Head of caudate nucleus (tissue), 42 donors: ENCODE results near the gene SLC25A11.

Experiments
- DNase-seq, 42 donors: peaks; one replicate each; pipeline versions ENCODE4 v3.0.0 to v3.0.0-alpha.2; 2020 to 2021; ENCODE audit warnings: mixed read lengths in 7 of 42
- intact Hi-C: fragments of 100-400 bp; cut with DNase I; formaldehyde crosslinking; loops from one replicate; pipeline ENCODE4 v1.15.0; 2022

The SLC25A11 gene

GRCh38 chr17:4901648-4902344 lies 38.0 kb downstream of the SLC25A11 start:
- intact Hi-C loops: loop anchor here (10.0 kb wide), 1 partner anchor 163 kb away; no protein-coding TSS in a partner anchor
- peak in 27 of 42 donors; percentile 27 to 71 (median 48) for DNase-seq

- intact Hi-C loops: loop anchor here (10.0 kb wide), 1 partner anchor 164 kb away; no protein-coding TSS in a partner anchor
- DNase-seq: peak in 1 of 42 donors; percentile 15
These were observed 38.7 kb downstream of the SLC25A11 start for GRCh38 chr17:4901108-4901647.

- DNase-seq: peak in 1 of 42 donors; percentile 29
- intact Hi-C loops: loop anchor here (10.0 kb wide), 1 partner anchor 164 kb away; no protein-coding TSS in a partner anchor
These were observed 39.4 kb downstream of the SLC25A11 start for GRCh38 chr17:4900231-4901107.

- peak; percentile 62 to 96 (median 86) for DNase-seq
- intact Hi-C loops: loop anchor here (10.0 kb wide), 1 partner anchor 165 kb away; no protein-coding TSS in a partner anchor
These were observed 40.3 kb downstream of the SLC25A11 start, which contains the start of gene C17orf107 for GRCh38 chr17:4899341-4900230. Gene C17orf107, plus strand, starts transcription at chr17:4899536. Its CDS starts 227 bp downstream, at chr17:4899763.

- intact Hi-C loops: no loop called here
- DNase-seq: peak in 1 of 42 donors; percentile 21
These were observed 40.9 kb downstream of the SLC25A11 start for GRCh38 chr17:4898927-4899326.

GRCh38 chr17:4898351-4898750 lies 41.5 kb downstream of the SLC25A11 start:
- no peak for DNase-seq
- intact Hi-C loops: no loop called here

GRCh38 chr17:4897785-4898184 lies 42.1 kb downstream of the SLC25A11 start:
- no peak for DNase-seq
- intact Hi-C loops: no loop called here

- intact Hi-C loops: no loop called here
- DNase-seq: no peak
These were observed 42.6 kb downstream of the SLC25A11 start for GRCh38 chr17:4897198-4897687.

- DNase-seq: no peak
- intact Hi-C loops: no loop called here
These were observed 43.3 kb downstream of the SLC25A11 start for GRCh38 chr17:4896332-4897197.

- no peak for DNase-seq
- intact Hi-C loops: no loop called here
These were observed 44.1 kb downstream of the SLC25A11 start for GRCh38 chr17:4895657-4896331.

- DNase-seq: no peak
- intact Hi-C loops: no loop called here
These were observed 44.7 kb downstream of the SLC25A11 start for GRCh38 chr17:4895121-4895520.

- intact Hi-C loops: no loop called here
- no peak for DNase-seq
These were observed 45.9 kb downstream of the SLC25A11 start for GRCh38 chr17:4893721-4894560.

GRCh38 chr17:4893272-4893671 lies 46.6 kb downstream of the SLC25A11 start:
- DNase-seq: no peak
- intact Hi-C loops: no loop called here

- intact Hi-C loops: no loop called here
- DNase-seq: no peak
These were observed 47.2 kb downstream of the SLC25A11 start for GRCh38 chr17:4892499-4893221.
